K562 (cell line): ENCODE results near the gene SPATS1. TPM values are rescaled to one million over a fixed set of nuclear protein-coding genes. Genes with fewer than 3 reads are reported as not detected.

Experiments
- ARID2 ChIP-seq: fragments of 450-650 bp; IDR thresholded peaks from 2 replicates; pipeline ENCODE4 v1.6.1; 2017; ENCODE audit warnings: antibody characterized with exemption, mild to moderate bottlenecking
- CTCFL ChIP-seq: IDR thresholded peaks from 2 replicates; pipeline ENCODE4 v1.6.1; 2011; ENCODE audit warnings: borderline replicate concordance, low read depth, mild to moderate bottlenecking, moderate library complexity, low read length; ENCODE audit not compliant: insufficient read depth, poor library complexity, severe bottlenecking
- ELF2 ChIP-seq: fragments of 250-450 bp; sonication (Bioruptor Pico); IDR thresholded peaks from 2 replicates; pipeline ENCODE4 v1.5.0; 2021; ENCODE audit warnings: mild to moderate bottlenecking
- ETS2 ChIP-seq: IDR thresholded peaks from 2 replicates; pipeline ENCODE4 v1.6.1; 2016; ENCODE audit warnings: borderline replicate concordance, missing genetic modification characterization, mild to moderate bottlenecking, moderate library complexity, missing compliant biosample characterization; ENCODE audit not compliant: poor library complexity, severe bottlenecking
- ETV5 ChIP-seq: sonication (generic); formaldehyde crosslinking; IDR thresholded peaks from 2 replicates; pipeline ENCODE4 v1.4.0; 2020; ENCODE audit warnings: low read depth, mild to moderate bottlenecking, missing genetic modification reagents
- ETV6 ChIP-seq, 3 experiments: fragments of 150-350 bp in 1 of 3; sonication (generic) in 1 of 3; formaldehyde crosslinking in 1 of 3; IDR thresholded peaks; 2 replicates each; pipeline versions ENCODE4 v1.6.1 to v1.8.0; 2014 to 2022; ENCODE audit warnings: borderline replicate concordance in 2 of 3, low read depth in 2 of 3, antibody characterized with exemption in 1 of 3, low read length in 1 of 3, mild to moderate bottlenecking in 1 of 3, missing genetic modification reagents in 1 of 3
- FOXK2 ChIP-seq, 2 experiments: fragments of 450-650 bp; IDR thresholded peaks in 1 of 2; conservative IDR thresholded peaks in 1 of 2; 2 replicates each; pipeline ENCODE4 v1.6.1; 2016; ENCODE audit warnings: low read depth in 2 of 2, mild to moderate bottlenecking in 1 of 2
- MBD2 ChIP-seq: sonication (generic); IDR thresholded peaks from 2 replicates; pipeline ENCODE4 v1.6.1; 2016; ENCODE audit warnings: low read depth, borderline replicate concordance
- NRF1 ChIP-seq, 2 experiments: fragments of 450-650 bp; IDR thresholded peaks in 1 of 2; conservative IDR thresholded peaks in 1 of 2; 2 replicates each; pipeline ENCODE4 v1.6.1; 2014; ENCODE audit warnings: mild to moderate bottlenecking in 2 of 2
- PBX2 ChIP-seq, 2 experiments: IDR thresholded peaks in 1 of 2; conservative IDR thresholded peaks in 1 of 2; 2 replicates each; pipeline ENCODE4 v1.6.1; 2016; ENCODE audit warnings: low read depth in 2 of 2, mild to moderate bottlenecking in 1 of 2, missing compliant biosample characterization in 1 of 2, missing genetic modification characterization in 1 of 2, moderate library complexity in 1 of 2
- SIX5 ChIP-seq, 2 experiments: IDR thresholded peaks; 2 replicates each; pipeline ENCODE4 v1.6.1; 2011; ENCODE audit warnings: low read length in 2 of 2, borderline replicate concordance in 1 of 2, low read depth in 1 of 2, mild to moderate bottlenecking in 1 of 2, moderate library complexity in 1 of 2; ENCODE audit not compliant: insufficient read depth in 1 of 2
- SUPT5H ChIP-seq: fragments of 450-650 bp; IDR thresholded peaks from 2 replicates; pipeline ENCODE4 v1.6.1; 2016
- TAF1 ChIP-seq: IDR thresholded peaks from 2 replicates; pipeline ENCODE4 v1.6.1; 2011; ENCODE audit warnings: mild to moderate bottlenecking, low read length, moderate library complexity; ENCODE audit not compliant: insufficient read depth, control insufficient read depth, severe bottlenecking; ENCODE audit errors: extremely low read depth
- TCFL5 ChIP-seq: fragments of 250-450 bp; sonication (Bioruptor Pico); conservative IDR thresholded peaks from 2 replicates; pipeline ENCODE4 v1.6.1; 2021; ENCODE audit warnings: mild to moderate bottlenecking, moderate library complexity, matching md5 sums
- ZBTB1 ChIP-seq: sonication (generic); formaldehyde crosslinking; IDR thresholded peaks from 2 replicates; pipeline ENCODE4 v1.8.1; 2023; ENCODE audit warnings: missing genetic modification reagents, low read depth, mild to moderate bottlenecking, borderline replicate concordance
- ZNF175 ChIP-seq: fragments of 200-800 bp; sonication (Bioruptor generic); IDR thresholded peaks from 2 replicates; pipeline ENCODE4 v1.6.1; 2016; ENCODE audit warnings: low read depth, mild to moderate bottlenecking, missing genetic modification characterization, missing compliant biosample characterization
- ZNF408 ChIP-seq: fragments of 250-450 bp; sonication (Bioruptor Pico); IDR thresholded peaks from 2 replicates; pipeline ENCODE4 v1.4.0; 2020; ENCODE audit warnings: low read depth, mild to moderate bottlenecking, moderate library complexity
- ZNF830 ChIP-seq: fragments of 250-450 bp; sonication (Bioruptor Pico); IDR thresholded peaks from 2 replicates; pipeline ENCODE4 v1.5.0; 2021; ENCODE audit warnings: mild to moderate bottlenecking
- polyA plus RNA-seq, 8 experiments: library from polyadenylated mRNA; depleted of rRNA in 4 of 8; stranded (reverse) in 5 of 8; unstranded in 3 of 8; fragments of >200 nt; fragmentation: Nextera tagmentation in 2 of 8; fragmentation: Illumina TruSeq in 1 of 8; extraction: Ambion mirVana in 2 of 8; extraction: Trizol in 1 of 8; gene quantifications; 2 replicates each; pipeline versions ENCODE4 v1.2.1 to v1.2.3, GENCODE V29; 2011 to 2014; ENCODE audit warnings: inconsistent platforms in 1 of 8, missing spikeins in 1 of 8
- total RNA-seq, 7 experiments: library from RNA; depleted of rRNA in 6 of 7; stranded (reverse); fragments of >200 nt in 6 of 7; fragmentation: Illumina TruSeq in 2 of 7; extraction: Trizol in 2 of 7; gene quantifications; 2 replicates each; pipeline versions ENCODE4 v1.2.1 to v1.2.3, GENCODE V29; 2011 to 2021; ENCODE audit warnings: low replicate concordance in 1 of 7
- TF ChIP-seq, protein P1 (sequence below): fragments of 450-650 bp; conservative IDR thresholded peaks from 2 replicates; pipeline ENCODE4 v1.6.1; 2016; ENCODE audit warnings: missing genetic modification characterization, low read depth, mild to moderate bottlenecking, missing compliant biosample characterization, moderate library complexity

The SPATS1 gene
- total and polyA plus RNA-seq, 9 of the 15 experiments (the other 6 are each of a cell fraction or from before 2014, with no cell fraction given): not detected

DNA sequence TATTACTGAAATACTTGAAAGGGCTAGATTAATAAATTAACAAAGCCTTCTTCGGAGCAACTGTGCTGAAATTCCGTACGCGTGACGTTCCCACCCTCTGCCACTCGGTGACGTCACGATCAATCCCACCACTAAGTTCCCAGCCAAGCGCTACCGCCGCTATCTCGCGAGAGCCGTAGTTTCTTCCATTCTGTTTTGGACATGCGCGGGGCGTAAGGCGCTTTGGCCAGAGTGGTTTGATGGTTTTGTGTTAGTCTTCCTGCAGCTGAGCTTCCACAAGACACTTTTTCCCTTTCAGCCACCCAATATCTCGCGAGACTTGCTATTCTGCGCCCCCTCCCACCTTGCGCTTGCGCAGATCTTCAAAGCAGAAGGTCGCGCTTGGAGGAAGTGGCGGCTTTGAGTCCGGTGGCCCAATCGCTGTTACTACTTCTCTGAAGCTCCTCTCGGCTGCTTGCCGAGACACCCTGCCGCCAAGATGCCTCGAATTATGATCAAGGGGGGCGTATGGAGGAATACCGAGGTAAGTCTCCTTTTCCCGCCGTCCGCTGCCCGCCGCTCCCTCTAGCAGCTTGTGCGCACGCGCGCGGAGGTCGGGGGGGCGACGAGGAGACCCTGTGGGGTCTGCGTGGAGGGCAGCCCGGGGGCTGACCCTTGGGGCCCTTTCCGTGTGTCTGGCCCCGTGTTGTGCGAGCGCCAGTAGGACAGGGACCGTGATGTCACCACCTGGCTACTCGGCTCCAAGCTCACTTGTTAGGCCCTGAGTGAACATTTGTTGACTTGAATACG lies 45.1 kb downstream of the SPATS1 start, which contains the start of gene CDC5L (continued):
- TF ChIP-seq CTCFL: no peak
- TF ChIP-seq TAF1: peak; percentile 93
- TF ChIP-seq FOXK2 (conservative IDR thresholded peaks at IDR 0.05 in 1 of 2, IDR thresholded peaks at IDR 0.05 in 1 of 2; ENCODE audit: low read depth in 2 of 2): no peak; a peak in 1 of 4 replicates
- no peak; the same call in 1 of the 2 replicates for TF ChIP-seq ETV5 (CRISPR knock-in tag)
- TF ChIP-seq ZNF408 (CRISPR knock-in tag): no peak
- TF ChIP-seq, protein P1, sequence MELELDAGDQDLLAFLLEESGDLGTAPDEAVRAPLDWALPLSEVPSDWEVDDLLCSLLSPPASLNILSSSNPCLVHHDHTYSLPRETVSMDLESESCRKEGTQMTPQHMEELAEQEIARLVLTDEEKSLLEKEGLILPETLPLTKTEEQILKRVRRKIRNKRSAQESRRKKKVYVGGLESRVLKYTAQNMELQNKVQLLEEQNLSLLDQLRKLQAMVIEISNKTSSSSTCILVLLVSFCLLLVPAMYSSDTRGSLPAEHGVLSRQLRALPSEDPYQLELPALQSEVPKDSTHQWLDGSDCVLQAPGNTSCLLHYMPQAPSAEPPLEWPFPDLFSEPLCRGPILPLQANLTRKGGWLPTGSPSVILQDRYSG: no peak
- peak; percentile 98 for TF ChIP-seq SUPT5H
- TF ChIP-seq ZBTB1 (CRISPR knock-in tag): no peak
- TF ChIP-seq ZNF175 (CRISPR knock-in tag): no peak
- no peak for TF ChIP-seq ELF2
- TF ChIP-seq ETV6 (IDR thresholded peaks at IDR 0.05; ENCODE audit: borderline replicate concordance in 1 of 2, low read depth in 2 of 2, low read length in 1 of 2): no peak
- no peak for TF ChIP-seq ETV6 (CRISPR knock-in tag; IDR thresholded peaks at IDR 0.05; ENCODE audit: borderline replicate concordance)
- TF ChIP-seq ARID2: no peak
- TF ChIP-seq ZNF830 (CRISPR knock-in tag): no peak
- no peak for TF ChIP-seq TCFL5 (CRISPR knock-in tag)
- 0 out of 2 replicates have a peak, but pooled peaks have one; percentile 58 for TF ChIP-seq MBD2
- no peak for TF ChIP-seq PBX2 (CRISPR knock-in tag; IDR thresholded peaks at IDR 0.05; ENCODE audit: low read depth)
- TF ChIP-seq PBX2 (tag; conservative IDR thresholded peaks at IDR 0.05; ENCODE audit: low read depth): no peak
- TF ChIP-seq NRF1 (conservative IDR thresholded peaks at IDR 0.05 in 1 of 2, IDR thresholded peaks at IDR 0.05 in 1 of 2): peak; percentile 99
- TF ChIP-seq SIX5 (IDR thresholded peaks at IDR 0.05; ENCODE audit: borderline replicate concordance in 1 of 2, insufficient read depth in 1 of 2, low read depth in 1 of 2, low read length in 2 of 2): no peak
- TF ChIP-seq ETS2 (tag): no peak
